HG02981 (cell line): ENCODE data around the gene GMPPA.

Experiments
- ATAC-seq: cut with Tn5 transposase; IDR thresholded peaks from one replicate; pipeline ENCODE4 v1.9.1; 2021; ENCODE audit warnings: mild to moderate bottlenecking, moderate library complexity; ENCODE audit not compliant: unreplicated experiment

The GMPPA gene

GRCh38 chr2:219498280-219499057 is at the start of gene GMPPA:
Gene GMPPA (plus strand): TSS chr2:219498891. CDS start chr2:219499976, 1,085 bp downstream.
- ATAC-seq = peak; percentile 94

- ATAC-seq = no peak
Measured at GRCh38 chr2:219449609-219450008, 49.1 kb upstream of the GMPPA start.

GRCh38 chr2:219451661-219452360 is 46.9 kb upstream of the GMPPA start:
- no peak for ATAC-seq

GRCh38 chr2:219452361-219453317 is 46.1 kb upstream of the GMPPA start:
- ATAC-seq = no peak

- ATAC-seq = no peak
Measured at GRCh38 chr2:219453671-219454590, 44.8 kb upstream of the GMPPA start.

GRCh38 chr2:219455581-219455980 is 43.1 kb upstream of the GMPPA start:
- ATAC-seq = no peak

- ATAC-seq = peak; percentile 46
Measured at GRCh38 chr2:219457784-219458369, 40.8 kb upstream of the GMPPA start.

- no peak for ATAC-seq
Measured at GRCh38 chr2:219458996-219459395, 39.7 kb upstream of the GMPPA start.

- ATAC-seq = no peak
Measured at GRCh38 chr2:219459460-219460311, 39.0 kb upstream of the GMPPA start.

GRCh38 chr2:219460424-219460926 is 38.2 kb upstream of the GMPPA start:
- no peak for ATAC-seq

GRCh38 chr2:219461047-219461514 is 37.6 kb upstream of the GMPPA start:
- ATAC-seq = no peak

GRCh38 chr2:219461669-219462068 is 37.0 kb upstream of the GMPPA start:
- ATAC-seq = no peak

GRCh38 chr2:219462349-219462748 is 36.3 kb upstream of the GMPPA start:
- no peak for ATAC-seq

GRCh38 chr2:219464286-219465032 is 34.2 kb upstream of the GMPPA start:
- ATAC-seq = no peak

- no peak for ATAC-seq
Measured at GRCh38 chr2:219465659-219466561, 32.8 kb upstream of the GMPPA start.

GRCh38 chr2:219466816-219467735 is 31.6 kb upstream of the GMPPA start:
- ATAC-seq = no peak
